ENCODE measurements around the gene TRIM58. TPM values are rescaled to one million over a fixed set of nuclear protein-coding genes. Genes with fewer than 3 reads are reported as not detected.

TRIM58 gene
- total and polyA plus RNA-seq, 2 of the 4 experiments (the other 2 are of a cell fraction): 0.54 to 0.91 TPM

GRCh38 chr1:247914941-247915662, 58.1 kb downstream of the TRIM58 start:
- Histone ChIP-seq H3K9me1 (ENCODE audit: insufficient read depth, low read length) (no peaks in the 10 kb centered on the region), H4K20me1 (ENCODE audit: insufficient read depth, low read length) (no peaks in the 10 kb centered on the region), H3K23ac (ENCODE audit: low read depth, low read length) (no peak overlapping the region), H3K18ac (ENCODE audit: low read depth, low read length) (no peak overlapping the region), H3K9ac (ENCODE audit: low read depth, low read length) (no peak overlapping the region), H3K27ac (ENCODE audit: insufficient read depth, low read length) (no peak overlapping the region), H2AK5ac (ENCODE audit: low read depth, low read length) (no peak overlapping the region), H2BK120ac (ENCODE audit: low read depth, low read length) (no peak overlapping the region), H3K14ac (replicated peaks; ENCODE audit: low read depth, low read length) (no peak overlapping the region), H4K5ac (ENCODE audit: low read depth, low read length) (no peak overlapping the region), H2AK9ac (replicated peaks; ENCODE audit: low read depth, low read length, poor library complexity) (no peak overlapping the region), H3K4me3 (ENCODE audit: insufficient read depth, low read depth, low read length) (no peak overlapping the region), H2BK15ac (ENCODE audit: low read depth, low read length) (no peak overlapping the region), H3K27me3 (ENCODE audit: control insufficient read depth, insufficient read depth, low read length) (no peaks in the 10 kb centered on the region), H3K36me3 (ENCODE audit: control insufficient read depth, insufficient read depth, low read length) (no peaks in the 10 kb centered on the region), H3K4me2 (ENCODE audit: low read depth, low read length) (no peak overlapping the region), H3K79me1 (ENCODE audit: low read depth in 1 of 2, low read length in 2 of 2) (no peaks in the 10 kb centered on the region), H2BK20ac (ENCODE audit: low read depth, low read length) (no peak overlapping the region), H2AFZ (replicated peaks; ENCODE audit: low read length, poor library complexity) (no peak overlapping the region), H3K4me1 (ENCODE audit: control insufficient read depth, insufficient read depth, low read length) (no peaks in the 10 kb centered on the region), H4K91ac (ENCODE audit: insufficient read depth, low read depth, low read length) (no peak overlapping the region), H2BK5ac (ENCODE audit: low read depth, low read length, poor library complexity, severe bottlenecking) (no peak overlapping the region), H4K8ac (ENCODE audit: low read depth in 2 of 2, low read length in 2 of 2) (no peak overlapping the region), H3K9me3 (ENCODE audit: control insufficient read depth, insufficient read depth, low read length) (peaks cover 8% of the 10 kb centered on the region), H3K56ac (ENCODE audit: extremely low read depth, insufficient read depth, low read length) (no peak overlapping the region), H3K4ac (ENCODE audit: low read depth, low read length) (no peak overlapping the region)
- ChIA-PET POLR2A (ENCODE audit: unreplicated experiment) (no interaction called here), CTCF (no interaction called here)
- BruUV-seq (replicated peaks): no TSS peak
- ATAC-seq (ENCODE audit: low read depth) (no peak), DNase-seq (no peak)
- 100% methylated on average over 1 of the region's 4 CpGs; no CpG with 5 or more reads in 1 of the 2 experiments for WGBS, 2 experiments (ENCODE audit: extremely low coverage in 2 of 2, insufficient read length in 1 of 2)
- dilution Hi-C loops (cut with HindIII; ENCODE audit: low sequenced_read_pairs, unreplicated experiment): no loop called here
- intact Hi-C loops (cut with micrococcal nuclease): loop anchor here (5.0 kb wide), 1 partner anchor 72 kb away; no protein-coding TSS in a partner anchor
- no peak for TF ChIP-seq RFX5 (IDR thresholded peaks at IDR 0.05; ENCODE audit: low read depth, low read length)
- TF ChIP-seq CEBPB (IDR thresholded peaks at IDR 0.05; ENCODE audit: low read depth, low read length): no peak
- no peak for TF ChIP-seq MAFK (IDR thresholded peaks at IDR 0.05; ENCODE audit: low read depth, low read length)
- no peak for TF ChIP-seq BHLHE40 (IDR thresholded peaks at IDR 0.05; ENCODE audit: low read depth, low read length)
- no peak for TF ChIP-seq RAD21 (IDR thresholded peaks at IDR 0.05; ENCODE audit: low read length)
- TF ChIP-seq USF2 (IDR thresholded peaks at IDR 0.05; ENCODE audit: low read depth, low read length): no peak
- TF ChIP-seq MXI1 (IDR thresholded peaks at IDR 0.05; ENCODE audit: borderline replicate concordance, low read depth, low read length): no peak
- no peak for TF ChIP-seq CHD1 (IDR thresholded peaks at IDR 0.05; ENCODE audit: low read depth, low read length)
- no peak for TF ChIP-seq POLR2A (IDR thresholded peaks at IDR 0.05; ENCODE audit: low read depth, low read length)
- no peak for TF ChIP-seq SMC3 (IDR thresholded peaks at IDR 0.05; ENCODE audit: low read depth, low read length)
- no peak for TF ChIP-seq RCOR1 (IDR thresholded peaks at IDR 0.05; ENCODE audit: insufficient replicate concordance, low read length)
- no peak for TF ChIP-seq MAZ (IDR thresholded peaks at IDR 0.05; ENCODE audit: borderline replicate concordance, low read depth, low read length)
- TF ChIP-seq FOS (IDR thresholded peaks at IDR 0.05; ENCODE audit: low read depth, low read length): no peak
- no peak for TF ChIP-seq NFE2L2 (IDR thresholded peaks at IDR 0.05; ENCODE audit: low read depth, low read length)
- in situ Hi-C loops (cut with MboI; ENCODE audit: low sequenced_read_pairs): no loop called here

All from IMR-90 (cell line).